ENCODE results near the gene AGMAT.

The AGMAT gene

DNA sequence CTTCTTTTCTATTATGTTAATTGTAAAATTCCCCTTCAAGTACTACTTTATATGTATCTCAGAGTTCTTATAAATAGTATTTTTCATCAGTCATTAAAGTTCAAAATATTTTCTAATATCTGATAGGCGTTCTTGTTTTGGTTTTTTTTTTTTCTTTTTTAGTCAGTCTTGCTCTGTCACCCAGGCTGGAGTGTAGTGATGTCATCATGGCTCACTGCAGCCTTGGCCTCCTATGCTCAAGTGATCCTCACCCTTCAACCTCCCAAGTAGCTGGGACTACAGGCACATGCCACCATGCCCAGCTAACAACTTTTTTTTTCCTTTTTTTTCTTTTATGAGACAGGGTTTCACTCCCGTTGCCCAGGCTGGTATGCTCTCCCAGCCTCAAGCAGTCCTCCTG, 27.3 kb downstream of the AGMAT start:
- no peak for DNase-seq

DNA sequence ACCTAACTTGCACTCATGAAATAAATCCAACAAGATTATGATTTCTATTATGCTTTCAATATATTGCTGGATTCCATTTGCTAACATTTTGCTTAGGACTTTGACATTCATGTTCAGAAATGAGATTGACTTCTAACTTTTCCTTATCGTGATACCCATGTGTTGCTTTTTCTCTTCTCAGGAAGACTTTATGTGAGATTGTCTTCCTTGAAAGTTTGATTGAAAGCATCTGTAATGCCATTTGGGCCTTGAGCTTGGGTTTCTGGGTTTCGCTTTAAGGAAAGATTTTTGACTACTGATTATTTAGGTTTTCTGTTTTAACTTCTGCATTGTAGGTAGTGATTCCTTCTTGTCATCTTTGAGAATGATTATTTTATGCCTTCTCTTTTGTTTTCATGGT, 27.8 kb downstream of the AGMAT start:
- DNase-seq: no peak

DNA sequence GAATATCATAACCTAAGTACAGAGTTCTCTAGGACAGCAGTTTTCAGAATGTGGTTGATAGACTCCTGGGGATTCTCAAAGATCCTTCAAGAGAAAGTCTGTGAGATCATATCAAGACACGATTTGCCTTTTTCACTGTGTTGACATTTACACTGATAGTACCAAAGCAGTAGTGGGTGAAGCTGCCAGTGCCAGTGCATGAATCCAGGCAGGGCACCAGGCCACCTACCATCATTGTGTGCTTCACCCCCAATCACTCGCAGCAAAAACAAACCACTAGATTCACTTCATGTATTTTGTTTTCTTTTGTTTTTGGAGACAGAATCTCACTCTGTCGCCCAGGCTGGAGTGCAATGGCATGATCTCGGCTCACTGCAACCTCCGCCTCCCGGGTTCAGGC, 34.3 kb downstream of the AGMAT start:
- no peak for DNase-seq

DNA sequence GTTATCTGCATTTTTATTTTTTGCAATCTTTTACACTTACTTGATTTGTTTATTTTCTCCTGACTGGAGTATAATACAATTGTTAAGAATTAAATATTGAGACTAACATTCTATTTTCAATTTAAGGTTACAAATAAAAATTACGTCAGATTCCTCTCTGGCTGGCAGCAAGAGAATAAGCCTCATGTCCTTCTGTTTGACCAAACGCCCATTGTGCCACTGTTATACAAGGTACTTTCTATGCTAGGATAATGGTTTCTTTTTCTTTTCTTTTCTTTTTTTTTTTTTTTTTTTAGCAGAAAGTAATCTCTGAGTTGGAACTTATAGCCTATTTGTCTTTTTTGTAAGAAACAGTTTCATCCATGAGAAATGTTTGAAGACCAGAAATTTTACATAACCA, 38.2 kb downstream of the AGMAT start:
- DNase-seq: no peak

DNA sequence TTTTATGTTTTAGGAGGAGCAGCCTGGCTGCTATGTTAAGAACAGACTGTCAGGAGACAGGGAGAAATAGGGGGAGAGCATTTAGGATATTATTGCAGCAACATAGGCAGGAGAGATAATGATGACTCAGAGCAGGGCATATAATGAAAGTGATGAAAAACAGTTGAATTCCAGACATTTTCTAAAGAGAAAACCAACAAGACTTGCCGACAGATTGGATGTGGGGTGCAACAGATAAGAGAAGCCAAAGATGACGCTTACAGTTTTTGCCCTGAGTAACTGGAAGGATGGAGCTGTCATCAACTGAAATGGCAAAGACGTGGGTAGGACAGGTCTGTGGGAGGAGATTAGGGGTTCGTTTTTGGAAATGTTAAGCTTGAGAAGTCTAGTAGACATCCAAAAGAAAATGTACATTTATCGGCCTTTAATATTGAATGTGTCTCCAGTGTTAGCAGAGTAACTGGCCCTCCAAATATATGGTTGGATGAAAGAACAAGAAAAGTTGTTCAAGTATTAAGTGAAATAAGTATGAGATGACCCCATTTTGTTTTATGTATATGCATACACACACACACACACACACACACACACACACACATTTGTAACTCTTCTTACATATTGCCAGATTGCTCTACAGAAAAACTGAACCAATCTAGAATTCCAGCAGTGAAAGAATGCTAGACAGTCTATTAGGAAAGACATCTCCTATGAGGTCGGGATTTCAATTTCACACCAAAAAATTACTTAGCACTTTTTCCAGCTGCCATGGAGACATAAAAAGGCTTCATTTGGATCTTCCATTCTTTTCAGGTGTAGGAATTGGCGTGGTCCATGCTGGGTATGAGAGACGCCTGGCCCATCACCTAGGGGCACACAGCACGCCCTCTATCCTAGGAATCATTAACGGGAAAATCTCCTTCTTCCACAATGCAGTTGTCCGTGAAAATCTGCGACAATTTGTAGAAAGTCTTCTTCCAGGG, 41.0 kb downstream of the AGMAT start:
- DNase-seq: no peak

DNA sequence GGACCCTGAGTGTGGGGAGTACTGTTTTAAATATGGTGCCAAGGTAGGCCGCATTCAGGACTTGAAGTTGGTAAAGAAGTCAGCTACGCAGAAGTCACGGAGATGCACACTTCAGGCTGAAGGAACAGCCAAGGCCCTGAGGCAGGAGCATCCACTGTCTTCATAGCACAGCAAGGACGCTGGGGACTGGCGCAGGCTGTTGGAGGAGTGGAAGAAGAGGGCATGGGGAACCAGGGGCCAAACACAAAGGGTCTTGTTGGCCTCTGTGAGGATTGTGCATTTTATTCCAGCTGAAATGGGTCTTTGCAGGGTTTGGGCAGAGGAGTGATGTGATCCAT, 41.6 kb downstream of the AGMAT start:
- no peak for DNase-seq

DNA sequence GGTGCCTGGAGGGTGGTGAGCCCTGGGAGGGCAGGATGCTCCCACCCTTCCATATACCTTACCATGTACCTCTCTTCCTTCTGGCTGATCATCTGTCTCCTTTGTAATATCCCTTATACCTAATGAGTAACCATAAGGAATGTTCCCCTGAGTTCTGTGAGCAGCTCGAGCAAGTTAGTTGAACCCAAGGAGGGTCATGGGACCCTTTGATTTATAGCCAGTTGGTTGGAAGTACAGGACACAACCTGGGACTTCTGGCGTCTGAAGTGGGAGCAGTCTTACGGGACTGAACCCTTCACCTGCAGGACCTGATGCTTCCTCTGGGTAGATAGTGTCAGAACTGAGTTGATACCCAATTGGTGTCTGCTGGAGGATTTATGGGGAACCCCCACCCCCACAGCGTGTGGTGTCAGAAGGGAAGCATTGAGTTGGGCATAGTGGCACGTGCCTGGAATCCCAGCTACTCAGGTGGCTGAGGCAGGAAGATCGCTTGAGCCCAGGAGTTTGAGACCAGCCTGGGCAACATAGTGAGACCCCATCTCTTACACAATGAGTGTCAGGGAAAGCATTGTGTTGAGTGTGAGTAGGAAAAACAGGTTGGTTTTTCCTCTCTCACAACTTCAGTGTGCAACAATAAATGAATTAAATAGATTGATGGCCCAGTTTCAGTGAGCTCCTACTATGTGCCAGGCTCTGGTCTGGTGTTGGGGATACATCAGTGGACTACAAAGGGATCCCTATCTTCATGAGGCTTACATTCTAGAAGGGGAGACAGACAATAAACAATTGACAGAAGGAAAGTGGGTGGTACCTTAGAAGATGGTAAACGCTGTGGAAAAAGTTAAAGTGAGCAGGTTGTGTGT, 42.2 kb downstream of the AGMAT start:
- no peak for DNase-seq

DNA sequence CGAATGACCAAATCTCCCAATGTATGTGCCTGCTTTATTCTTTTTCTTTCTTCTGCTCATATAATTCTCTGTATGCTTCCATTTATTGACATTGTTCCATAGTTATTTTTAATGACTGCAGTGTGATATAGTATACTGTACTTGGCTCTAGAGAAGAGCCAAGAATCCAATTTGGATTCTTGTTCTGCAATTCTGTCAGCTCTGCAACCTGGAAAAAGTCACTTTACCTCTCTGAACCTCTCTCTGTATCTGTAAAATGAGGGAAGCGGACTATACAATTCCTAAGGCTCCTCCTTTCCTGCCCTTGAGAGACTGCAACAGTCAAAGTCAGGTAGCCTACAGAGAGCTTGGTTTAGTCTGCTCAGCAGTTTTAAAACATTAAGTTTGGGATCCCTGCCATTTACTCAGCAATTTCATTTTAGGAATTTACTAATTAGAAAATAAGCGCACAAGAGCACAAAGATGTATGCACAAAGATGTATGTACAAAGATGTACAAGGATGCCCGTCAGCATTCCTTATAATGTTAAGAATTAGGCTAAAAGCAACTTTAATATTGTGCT, 43.5 kb downstream of the AGMAT start:
- no peak for DNase-seq

DNA sequence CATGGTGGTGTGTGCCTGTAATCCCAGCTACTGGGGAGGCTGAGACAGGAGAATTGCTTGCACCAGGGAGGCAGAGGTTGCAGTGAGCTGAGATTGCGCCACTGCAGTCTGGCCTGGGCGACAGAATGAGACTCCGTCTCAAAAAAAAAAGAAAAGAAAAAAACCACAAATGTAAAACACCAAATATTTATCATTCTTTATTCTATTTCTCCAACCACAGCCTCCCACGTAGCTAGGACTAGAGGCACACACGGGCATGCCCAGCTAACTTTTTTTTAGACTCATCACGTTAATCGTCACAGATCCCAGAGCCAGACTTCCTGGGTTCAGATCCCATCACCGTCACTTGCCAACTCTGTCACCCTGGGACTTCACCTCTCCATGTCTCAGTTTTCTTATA, 44.7 kb downstream of the AGMAT start:
- DNase-seq: no peak

DNA sequence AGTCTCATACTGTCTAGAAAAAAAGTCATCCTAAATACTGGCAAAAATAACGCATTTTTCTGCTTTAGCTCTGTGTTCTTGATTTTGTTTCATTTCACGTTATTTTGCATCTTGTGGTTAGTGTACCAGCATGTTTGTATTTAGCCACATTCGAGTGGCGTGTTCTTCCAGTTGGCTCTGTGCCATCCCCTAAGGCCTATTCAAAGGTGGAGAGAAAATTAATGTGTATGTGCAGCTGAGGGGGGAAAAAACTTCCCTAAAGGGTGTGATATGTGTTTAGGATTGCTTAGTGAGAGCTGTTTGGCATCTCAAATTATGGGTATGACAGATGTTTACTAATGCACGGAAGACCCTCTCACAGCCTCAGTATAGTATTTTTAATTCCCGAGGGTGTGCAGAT, 46.1 kb downstream of the AGMAT start:
- DNase-seq: no peak

DNA sequence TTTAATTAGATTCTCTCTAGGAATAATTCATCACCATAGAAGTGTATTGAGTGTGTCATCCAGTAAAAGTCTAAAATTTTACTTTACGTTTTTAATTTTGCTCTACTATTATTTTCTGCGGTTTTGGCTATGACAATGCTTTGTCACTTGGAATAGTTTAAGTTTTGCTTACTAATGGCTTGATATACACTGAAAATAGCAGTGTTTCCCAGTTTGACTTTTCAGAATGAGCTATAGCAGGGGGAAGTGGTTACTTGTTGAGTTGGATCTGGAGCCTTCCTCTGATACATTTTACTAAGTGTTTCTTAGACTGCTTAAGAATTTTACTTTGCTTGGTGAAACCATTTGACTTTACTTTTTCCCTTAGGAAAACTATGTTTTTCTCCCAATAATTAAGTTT, 53.2 kb downstream of the AGMAT start:
- no peak for DNase-seq

DNA sequence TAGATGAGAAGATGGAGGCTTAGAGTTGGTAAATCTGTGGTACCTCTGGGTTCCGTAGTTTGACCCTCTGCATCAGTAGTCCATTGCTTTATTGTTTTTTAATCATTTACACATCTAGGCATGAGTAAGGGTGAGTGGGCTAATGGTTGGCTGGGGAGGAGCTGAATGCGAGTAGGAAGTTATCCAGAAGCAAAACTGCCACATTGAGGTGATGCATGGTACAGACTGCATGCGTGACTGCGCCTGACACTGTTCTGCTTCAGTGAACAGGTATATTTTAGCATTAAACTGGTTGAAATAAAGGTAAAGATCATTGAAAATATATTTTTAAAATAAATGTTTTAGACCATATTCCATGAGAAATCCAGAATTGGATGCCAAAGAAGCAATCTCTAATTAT, 53.8 kb downstream of the AGMAT start:
- DNase-seq: no peak

DNA sequence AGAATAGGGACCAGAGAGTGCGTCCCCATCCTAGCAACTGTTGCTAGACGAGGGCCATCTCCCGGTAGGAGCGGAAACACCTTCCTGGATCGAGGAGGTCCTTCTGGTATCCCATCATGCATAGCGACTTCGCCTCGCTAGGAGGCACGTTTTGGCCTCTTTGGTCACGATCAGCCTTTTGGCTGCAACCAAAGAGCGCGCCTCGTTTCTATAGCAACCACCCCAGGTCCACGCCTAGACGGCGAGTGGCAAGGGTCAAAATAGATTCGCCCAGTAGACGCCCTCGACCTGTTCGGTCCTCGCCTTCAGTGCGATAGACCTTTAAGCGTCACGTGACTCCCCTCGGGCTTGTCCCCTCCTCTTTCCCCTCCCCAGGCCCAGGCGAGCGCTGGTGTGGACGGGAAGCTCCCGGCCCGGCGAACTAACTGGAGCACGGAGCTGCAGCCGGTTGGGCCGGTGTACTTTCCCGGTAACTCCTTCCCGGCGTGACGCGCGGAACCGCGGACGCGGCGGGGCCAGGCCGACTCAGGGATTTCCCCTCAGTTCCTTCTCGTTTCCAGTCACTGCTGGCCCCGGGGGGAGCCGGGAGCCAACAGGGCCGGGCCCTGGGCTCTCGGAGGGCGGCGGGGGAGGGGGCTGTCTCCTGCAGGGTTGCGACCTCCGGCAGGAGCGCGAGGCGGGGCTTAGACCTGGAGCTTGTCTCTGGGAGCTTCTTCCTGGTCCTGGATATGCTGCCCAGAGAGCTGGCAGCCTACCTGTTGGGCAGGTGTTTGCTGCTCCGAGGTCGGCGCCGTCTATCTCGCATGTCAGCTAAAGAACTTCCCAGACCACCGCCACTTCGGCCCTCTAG, 58.1 kb downstream of the AGMAT start, which contains the start of gene DNAJC16:
Gene DNAJC16, plus strand, starts transcription at position 359 of the 850 bp plus-strand sequence. CDS start 2,258 bp downstream, outside the sequence.
- peak; percentile 99 for DNase-seq

DNA sequence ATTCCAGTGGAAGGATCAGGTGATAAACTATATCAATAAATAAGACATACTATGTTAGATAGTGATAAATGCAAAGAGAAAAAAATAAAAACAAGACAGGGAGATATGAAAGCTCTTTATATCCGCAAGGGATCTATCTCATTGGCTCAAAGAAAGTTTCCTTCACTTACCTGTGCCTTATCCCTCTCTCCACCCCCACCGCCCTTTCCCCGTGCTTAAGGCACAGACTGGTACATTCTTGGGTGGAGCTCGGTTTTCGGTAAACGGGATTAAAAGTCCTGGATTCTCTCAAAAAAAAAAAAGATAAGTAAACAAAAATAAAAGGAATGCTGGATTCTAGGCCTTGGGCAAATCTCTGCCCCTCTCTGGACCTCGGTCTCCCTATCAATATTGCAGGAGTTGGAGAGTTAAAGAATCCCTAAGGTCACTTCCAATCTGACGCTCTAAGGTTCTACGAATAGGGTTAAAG, 58.8 kb downstream of the AGMAT start:
- no peak for DNase-seq

DNA sequence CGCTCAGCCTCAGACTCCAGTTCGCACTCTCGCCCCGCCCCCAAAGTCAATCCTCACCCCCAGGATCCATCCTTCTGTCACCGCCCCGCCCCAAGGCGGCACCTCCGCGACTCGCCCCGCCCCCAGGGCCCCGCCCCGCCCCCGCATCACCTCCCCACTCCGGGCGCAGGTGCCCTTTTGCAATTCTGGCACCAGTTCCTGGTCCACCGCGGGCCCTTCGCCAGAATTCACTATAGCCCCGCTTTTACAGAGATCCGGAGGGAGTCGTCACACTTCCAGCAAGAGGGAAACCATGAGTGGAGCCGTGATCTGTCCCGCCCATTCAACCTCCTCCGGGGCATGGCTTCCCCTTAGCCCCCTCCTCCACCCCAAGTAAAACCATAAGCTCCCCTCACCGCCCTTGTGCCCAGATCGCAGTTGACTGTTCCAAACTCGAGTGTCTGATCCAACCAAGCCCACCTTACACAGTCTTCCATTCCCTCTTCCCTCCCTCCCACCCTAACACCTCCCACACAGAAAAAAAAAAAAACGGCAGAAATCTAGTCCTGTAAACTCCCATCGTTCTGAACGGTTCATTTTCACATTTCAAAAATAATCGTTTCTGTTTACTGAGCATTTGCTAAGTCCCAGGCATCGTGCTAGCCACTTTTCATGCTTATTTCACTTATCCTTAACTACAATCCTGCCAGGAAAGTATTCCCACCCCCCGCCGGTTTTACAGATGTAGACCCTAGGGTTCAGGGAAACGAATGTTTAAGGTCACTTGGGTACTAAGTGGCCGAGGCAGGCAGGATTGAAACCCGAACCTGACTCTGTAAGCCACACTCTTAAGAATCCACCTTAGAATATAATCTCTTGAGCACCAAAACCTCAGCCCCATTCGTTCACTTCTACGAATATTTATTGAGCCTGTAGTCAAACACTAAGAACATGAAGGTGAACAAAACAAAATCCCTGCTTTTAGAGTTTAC, 59.5 kb downstream of the AGMAT start:
- DNase-seq: peak in 1 of 2 donors; percentile 99

DNA sequence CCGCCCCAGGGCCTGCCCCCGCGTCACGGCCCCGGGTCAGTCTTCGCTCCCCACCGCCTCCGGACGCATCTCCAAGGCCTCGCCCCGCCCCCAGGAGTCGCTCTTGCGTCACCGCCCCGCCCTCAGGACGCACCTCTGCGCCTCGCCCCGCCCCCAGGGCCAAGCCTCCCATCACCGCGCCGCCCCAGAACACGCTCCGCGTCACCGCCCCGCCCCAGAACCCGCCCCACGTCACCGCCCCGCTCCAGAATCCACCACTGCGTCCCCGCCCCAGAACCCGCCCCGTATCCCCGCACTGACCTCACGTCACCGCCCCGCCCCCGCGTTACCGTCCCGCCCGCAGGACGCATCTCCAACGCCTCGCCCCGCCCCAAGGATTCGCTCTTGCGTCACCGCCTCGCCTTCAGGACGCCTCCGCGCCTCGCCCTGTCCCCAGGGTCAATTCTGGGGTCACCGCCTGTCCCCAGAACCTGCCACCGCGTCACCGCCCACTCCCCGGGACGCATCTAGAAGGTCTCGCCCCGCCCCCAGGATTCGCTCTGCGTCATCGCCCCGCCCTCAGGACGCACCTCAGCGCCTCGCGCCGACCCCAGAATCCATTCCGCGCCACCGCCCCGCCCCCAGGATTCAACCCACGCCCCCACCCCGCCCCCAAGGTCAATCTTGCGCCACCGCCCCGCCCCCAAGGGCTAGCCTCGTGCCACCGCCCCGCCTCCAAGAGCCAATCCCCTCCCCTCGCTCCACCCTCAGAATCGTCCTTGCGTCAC, 60.4 kb downstream of the AGMAT start:
- peak; percentile 98 to 99 for DNase-seq

DNA sequence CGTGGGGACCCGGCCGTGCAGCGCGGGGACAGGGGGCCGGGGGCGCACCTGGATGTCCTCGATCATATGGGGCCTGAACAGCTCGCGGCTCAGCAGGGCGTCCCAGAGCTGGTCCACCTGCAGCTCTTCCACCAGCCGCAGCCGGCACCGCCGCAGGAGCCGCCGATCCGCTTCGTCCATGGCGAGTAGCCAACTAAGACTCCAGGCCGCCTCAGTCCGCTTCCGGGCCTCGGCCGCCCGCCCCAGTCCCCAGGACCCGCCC, 60.9 kb downstream of the AGMAT start, which contains the start of gene CASP9:
Gene CASP9, minus strand, starts transcription at position 195 of the 262 bp plus-strand sequence. Its CDS starts 15 bp downstream, at position 180.
- DNase-seq: no peak

DNA sequence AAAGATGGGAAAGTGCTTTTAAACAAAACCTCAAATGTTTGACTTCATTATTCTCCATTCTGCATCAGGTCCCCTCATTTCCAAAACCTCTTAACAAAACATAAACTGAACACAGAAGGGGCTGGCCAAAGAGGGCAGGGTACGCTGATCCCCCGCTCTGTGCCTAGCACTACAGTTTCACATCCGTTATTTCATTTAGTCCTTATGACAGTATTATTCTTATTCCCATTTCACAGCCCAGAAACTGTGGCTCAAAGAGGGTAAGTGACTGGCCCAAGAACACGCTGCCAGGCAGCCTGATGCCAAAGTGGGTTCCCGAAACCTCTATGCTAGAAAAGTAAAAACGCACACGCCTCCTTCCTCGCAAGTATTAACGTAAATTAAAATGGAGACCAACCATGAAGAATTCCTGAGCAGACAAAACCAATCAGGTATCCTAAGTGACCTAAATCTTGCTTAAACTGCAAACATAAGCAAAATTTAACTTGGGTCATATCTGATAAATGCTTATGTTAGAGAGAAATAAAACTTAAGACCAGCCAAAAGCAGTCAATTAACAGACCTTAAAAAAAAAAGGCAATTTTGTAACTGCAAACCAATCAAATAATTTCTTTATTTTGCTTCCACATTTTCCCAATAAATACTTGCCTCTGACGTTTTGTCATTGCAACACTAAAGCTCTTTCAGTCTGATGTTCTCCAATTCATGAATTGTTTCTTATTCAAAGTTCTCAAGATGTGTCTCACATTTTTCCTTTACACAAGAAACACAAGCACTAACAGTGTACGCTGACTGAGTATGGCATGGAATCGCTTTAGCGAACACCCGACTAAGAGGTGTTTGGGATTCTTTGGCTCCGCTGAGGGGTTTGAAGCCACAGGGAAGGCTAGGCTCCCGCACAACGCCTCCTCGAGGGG, 61.5 kb downstream of the AGMAT start:
- no peak for DNase-seq

DNA sequence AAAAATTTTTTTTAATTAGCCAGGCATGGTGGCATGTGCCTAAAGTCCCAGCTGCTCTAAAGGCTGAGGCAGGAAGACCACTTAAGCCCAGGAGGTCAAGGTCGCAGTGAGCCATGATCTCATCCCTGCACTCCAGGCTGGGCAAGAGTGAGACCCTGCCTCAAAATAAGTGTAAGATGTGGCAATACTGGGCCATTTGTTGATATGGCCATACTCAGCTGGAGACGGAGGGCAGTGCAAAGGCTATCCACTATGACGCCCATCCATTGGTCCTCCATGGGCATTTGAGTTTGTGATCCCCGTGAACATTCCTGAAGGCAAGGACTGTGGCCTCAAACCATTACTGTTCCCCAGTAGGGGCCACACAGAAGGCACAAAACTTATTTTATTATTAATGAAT, 62.3 kb downstream of the AGMAT start:
- DNase-seq: no peak

Measured in CD4-positive, alpha-beta T cell treated with Interferon alpha-2 for 1 hour (primary cell).